Endothelial cell of hepatic sinusoid (primary cell): ENCODE results near the gene DPYD.

Experiments
- in situ Hi-C: cut with HindIII; loops from 2 replicates; pipeline ENCODE4 v1.10.0; 2017; ENCODE audit warnings: low sequenced_read_pairs

DPYD gene

GRCh38 chr1:97166626-97167025 lies 754.2 kb downstream of the DPYD start:
- in situ Hi-C loops: no loop called here

- in situ Hi-C loops: no loop called here
Measured at GRCh38 chr1:97164276-97164639, 756.6 kb downstream of the DPYD start.

- in situ Hi-C loops: no loop called here
Measured at GRCh38 chr1:97163591-97164275, 757.1 kb downstream of the DPYD start.

GRCh38 chr1:97160818-97161217 lies 760.0 kb downstream of the DPYD start:
- in situ Hi-C loops: no loop called here

GRCh38 chr1:97159342-97159741 lies 761.5 kb downstream of the DPYD start:
- in situ Hi-C loops: no loop called here

- in situ Hi-C loops: no loop called here
Measured at GRCh38 chr1:97158691-97159096, 762.1 kb downstream of the DPYD start.

- in situ Hi-C loops: no loop called here
Measured at GRCh38 chr1:97157991-97158390, 762.8 kb downstream of the DPYD start.

- in situ Hi-C loops: no loop called here
Measured at GRCh38 chr1:97151651-97152050, 769.2 kb downstream of the DPYD start.

- in situ Hi-C loops: loop anchor here (10.0 kb wide), 1 partner anchor 911 kb away; no protein-coding TSS in a partner anchor
Measured at GRCh38 chr1:97145321-97145956, 775.4 kb downstream of the DPYD start.

GRCh38 chr1:97144527-97144926 lies 776.3 kb downstream of the DPYD start:
- in situ Hi-C loops: loop anchor here (10.0 kb wide), 1 partner anchor 910 kb away; no protein-coding TSS in a partner anchor

GRCh38 chr1:97143236-97143882 lies 777.5 kb downstream of the DPYD start:
- in situ Hi-C loops: loop anchor here (10.0 kb wide), 1 partner anchor 909 kb away; no protein-coding TSS in a partner anchor

GRCh38 chr1:97140611-97141010 lies 780.2 kb downstream of the DPYD start:
- in situ Hi-C loops: loop anchor here (10.0 kb wide), 1 partner anchor 906 kb away; no protein-coding TSS in a partner anchor

GRCh38 chr1:97139512-97139911 lies 781.3 kb downstream of the DPYD start:
- in situ Hi-C loops: no loop called here

- in situ Hi-C loops: no loop called here
Measured at GRCh38 chr1:97138515-97139032, 782.3 kb downstream of the DPYD start.

- in situ Hi-C loops: no loop called here
Measured at GRCh38 chr1:97137862-97138514, 782.8 kb downstream of the DPYD start.

- in situ Hi-C loops: no loop called here
Measured at GRCh38 chr1:97136996-97137395, 783.8 kb downstream of the DPYD start.

GRCh38 chr1:97135972-97136371 lies 784.9 kb downstream of the DPYD start:
- in situ Hi-C loops: no loop called here

- in situ Hi-C loops: no loop called here
Measured at GRCh38 chr1:97128426-97128825, 792.4 kb downstream of the DPYD start.

- in situ Hi-C loops: no loop called here
Measured at GRCh38 chr1:97123717-97124431, 797.0 kb downstream of the DPYD start.

GRCh38 chr1:97120806-97121205 lies 800.0 kb downstream of the DPYD start:
- in situ Hi-C loops: no loop called here
